Epidermal melanocyte (primary cell): ENCODE measurements around the gene LLGL2.
"Not testable (repeated sequence)": the region's sequence is repeated elsewhere in the genome, so short reads cannot be mapped to it uniquely, and the experiment has no call there.

ENCODE experiments used
- DNase-seq: peaks from one replicate; pipeline ENCODE4 v3.0.0; 2011; ENCODE audit warnings: low spot score; ENCODE audit not compliant: insufficient read length

LLGL2 gene

GRCh38 chr17:75507733-75508719, 17.5 kb upstream of the LLGL2 start:
- DNase-seq: peak; percentile 73

GRCh38 chr17:75508931-75509361, 16.6 kb upstream of the LLGL2 start:
- DNase-seq: no peak

GRCh38 chr17:75509528-75510258, 15.8 kb upstream of the LLGL2 start:
- DNase-seq: no peak

GRCh38 chr17:75511270-75511609, 14.3 kb upstream of the LLGL2 start:
- DNase-seq: no peak

- no peak for DNase-seq
These were observed 13.6 kb upstream of the LLGL2 start for GRCh38 chr17:75511610-75512575.

- no peak for DNase-seq
These were observed 12.4 kb upstream of the LLGL2 start for GRCh38 chr17:75512926-75513640.

- DNase-seq: no peak
These were observed 11.9 kb upstream of the LLGL2 start for GRCh38 chr17:75513641-75514000.

- no peak for DNase-seq
These were observed 11.1 kb upstream of the LLGL2 start for GRCh38 chr17:75514299-75514918.

GRCh38 chr17:75514919-75515495, 10.5 kb upstream of the LLGL2 start:
- no peak for DNase-seq

- DNase-seq: peak; percentile 100
These were observed 9.8 kb upstream of the LLGL2 start, which contains the start of gene CASKIN2 for GRCh38 chr17:75515496-75516254. TSS of gene CASKIN2 (minus strand) at chr17:75515537. CDS start at chr17:75513804, 1,733 bp downstream.

- DNase-seq: peak; percentile 99
These were observed 9.3 kb upstream of the LLGL2 start, which contains the start of gene TSEN54 for GRCh38 chr17:75516255-75516618. TSS of gene TSEN54 (plus strand) at chr17:75516528. CDS start at chr17:75516561, 33 bp downstream.

GRCh38 chr17:75516619-75517296, 8.7 kb upstream of the LLGL2 start:
- DNase-seq: peak; percentile 42

GRCh38 chr17:75517297-75517865, 8.1 kb upstream of the LLGL2 start:
- no peak for DNase-seq

- DNase-seq: no peak
These were observed 7.3 kb upstream of the LLGL2 start for GRCh38 chr17:75518201-75518600.

GRCh38 chr17:75518983-75519537, 6.4 kb upstream of the LLGL2 start:
- DNase-seq: no peak

- DNase-seq: not testable (repeated sequence)
These were observed 5.1 kb upstream of the LLGL2 start for GRCh38 chr17:75520413-75520812.

GRCh38 chr17:75521290-75521689, 4.2 kb upstream of the LLGL2 start:
- no peak for DNase-seq
